NCI-H748 (cell line): ENCODE data around the gene ZNF622.
"Not testable (repeated sequence)": the region's sequence is repeated elsewhere in the genome, so short reads cannot be mapped to it uniquely, and the experiment has no call there.

Experiments
- DNase-seq: peaks from one replicate; lab custom pipeline; 2025; ENCODE audit not compliant: unreplicated experiment; lab: John Stamatoyannopoulos, UW

ZNF622 gene

GRCh38 chr5:16436065-16436682 lies 29.4 kb downstream of the ZNF622 start:
- not testable (repeated sequence) for DNase-seq

GRCh38 chr5:16431490-16431889 lies 34.1 kb downstream of the ZNF622 start:
- DNase-seq, result peak; percentile 85

- DNase-seq, result no peak
Measured at GRCh38 chr5:16430349-16431089, 35.1 kb downstream of the ZNF622 start.

GRCh38 chr5:16428359-16428758 lies 37.2 kb downstream of the ZNF622 start:
- DNase-seq, result no peak

- peak; percentile 73 for DNase-seq
Measured at GRCh38 chr5:16427587-16427986, 38.0 kb downstream of the ZNF622 start.

GRCh38 chr5:16418471-16418922 lies 47.1 kb downstream of the ZNF622 start:
- DNase-seq, result peak; percentile 63

- no peak for DNase-seq
Measured at GRCh38 chr5:16417398-16418074, 48.1 kb downstream of the ZNF622 start.

- DNase-seq, result no peak
Measured at GRCh38 chr5:16414861-16415260, 50.7 kb downstream of the ZNF622 start.

- DNase-seq, result no peak
Measured at GRCh38 chr5:16413166-16413860, 52.3 kb downstream of the ZNF622 start.

- DNase-seq, result no peak
Measured at GRCh38 chr5:16412556-16412955, 53.0 kb downstream of the ZNF622 start.

- DNase-seq, result no peak
Measured at GRCh38 chr5:16411741-16412455, 53.7 kb downstream of the ZNF622 start.

- no peak for DNase-seq
Measured at GRCh38 chr5:16411235-16411634, 54.4 kb downstream of the ZNF622 start.

- DNase-seq, result peak; percentile 99
Measured at GRCh38 chr5:16410338-16410737, 55.3 kb downstream of the ZNF622 start.

GRCh38 chr5:16406630-16407029 lies 59.0 kb downstream of the ZNF622 start:
- peak; percentile 92 for DNase-seq

GRCh38 chr5:16406023-16406422 lies 59.6 kb downstream of the ZNF622 start:
- DNase-seq, result peak; percentile 66
